Renal cortex interstitium (tissue), 3 donors: ENCODE measurements around the gene OR4K1. TPM values are rescaled to one million over a fixed set of nuclear protein-coding genes. Genes with fewer than 3 reads are reported as not detected.

Source experiments
- polyA plus RNA-seq, 3 donors: library from polyadenylated mRNA; unstranded; fragments of 120-200 nt; gene quantifications; one replicate each; pipeline ENCODE4 v1.2.1, GENCODE V29; 2013; ENCODE audit not compliant: insufficient read length in 3 of 3

The OR4K1 gene
- polyA plus RNA-seq, 3 donors, result not detected

Other genes with a start within 250 kb of the OR4K1 start
- not detected for gene OR11H2, start 217.0 kb upstream of the OR4K1 start, polyA plus RNA-seq
- not detected for gene OR4Q3, start 187.3 kb upstream of the OR4K1 start, polyA plus RNA-seq
- not detected for gene OR4M1, start 157.4 kb upstream of the OR4K1 start, polyA plus RNA-seq
- not detected for gene OR4N2, start 127.1 kb upstream of the OR4K1 start, polyA plus RNA-seq
- not detected for gene OR4K2, start 55.8 kb upstream of the OR4K1 start, polyA plus RNA-seq
- not detected for gene OR4K5, start 10.3 kb upstream of the OR4K1 start, polyA plus RNA-seq
- gene OR4K15, start 44.7 kb downstream of the OR4K1 start, polyA plus RNA-seq, result not detected
- gene OR4Q2, start 71.2 kb downstream of the OR4K1 start, polyA plus RNA-seq, result not detected
- not detected for gene OR4K14, start 88.4 kb downstream of the OR4K1 start, polyA plus RNA-seq
- under 1 TPM in 1 of 3 donors, not detected in 2; 0.01 TPM for gene OR4K13, start 105.1 kb downstream of the OR4K1 start, polyA plus RNA-seq
- gene OR4L1, start 129.1 kb downstream of the OR4K1 start, polyA plus RNA-seq, result not detected
- gene OR4K17, start 179.8 kb downstream of the OR4K1 start, polyA plus RNA-seq, result under 1 TPM; 0.03 to 0.11 (median 0.04) TPM
- gene OR4N5, start 207.9 kb downstream of the OR4K1 start, polyA plus RNA-seq, result not detected